Measurements from ENCODE around the gene REN.

- TF ChIP-seq, protein P1, sequence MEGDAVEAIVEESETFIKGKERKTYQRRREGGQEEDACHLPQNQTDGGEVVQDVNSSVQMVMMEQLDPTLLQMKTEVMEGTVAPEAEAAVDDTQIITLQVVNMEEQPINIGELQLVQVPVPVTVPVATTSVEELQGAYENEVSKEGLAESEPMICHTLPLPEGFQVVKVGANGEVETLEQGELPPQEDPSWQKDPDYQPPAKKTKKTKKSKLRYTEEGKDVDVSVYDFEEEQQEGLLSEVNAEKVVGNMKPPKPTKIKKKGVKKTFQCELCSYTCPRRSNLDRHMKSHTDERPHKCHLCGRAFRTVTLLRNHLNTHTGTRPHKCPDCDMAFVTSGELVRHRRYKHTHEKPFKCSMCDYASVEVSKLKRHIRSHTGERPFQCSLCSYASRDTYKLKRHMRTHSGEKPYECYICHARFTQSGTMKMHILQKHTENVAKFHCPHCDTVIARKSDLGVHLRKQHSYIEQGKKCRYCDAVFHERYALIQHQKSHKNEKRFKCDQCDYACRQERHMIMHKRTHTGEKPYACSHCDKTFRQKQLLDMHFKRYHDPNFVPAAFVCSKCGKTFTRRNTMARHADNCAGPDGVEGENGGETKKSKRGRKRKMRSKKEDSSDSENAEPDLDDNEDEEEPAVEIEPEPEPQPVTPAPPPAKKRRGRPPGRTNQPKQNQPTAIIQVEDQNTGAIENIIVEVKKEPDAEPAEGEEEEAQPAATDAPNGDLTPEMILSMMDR (conservative IDR thresholded peaks at IDR 0.05; ENCODE audit: low read depth in 2 of 2): no peak
- TF ChIP-seq EZH2phosphoT487 (IDR thresholded peaks at IDR 0.05; ENCODE audit: unreplicated experiment): no peak
- TF ChIP-seq EZH2 (IDR thresholded peaks at IDR 0.05; ENCODE audit: low read depth, unreplicated experiment): no peak
- no peak for TF ChIP-seq POLR2AphosphoS5 (IDR thresholded peaks at IDR 0.05; ENCODE audit: low read depth)
- TF ChIP-seq, protein P2, sequence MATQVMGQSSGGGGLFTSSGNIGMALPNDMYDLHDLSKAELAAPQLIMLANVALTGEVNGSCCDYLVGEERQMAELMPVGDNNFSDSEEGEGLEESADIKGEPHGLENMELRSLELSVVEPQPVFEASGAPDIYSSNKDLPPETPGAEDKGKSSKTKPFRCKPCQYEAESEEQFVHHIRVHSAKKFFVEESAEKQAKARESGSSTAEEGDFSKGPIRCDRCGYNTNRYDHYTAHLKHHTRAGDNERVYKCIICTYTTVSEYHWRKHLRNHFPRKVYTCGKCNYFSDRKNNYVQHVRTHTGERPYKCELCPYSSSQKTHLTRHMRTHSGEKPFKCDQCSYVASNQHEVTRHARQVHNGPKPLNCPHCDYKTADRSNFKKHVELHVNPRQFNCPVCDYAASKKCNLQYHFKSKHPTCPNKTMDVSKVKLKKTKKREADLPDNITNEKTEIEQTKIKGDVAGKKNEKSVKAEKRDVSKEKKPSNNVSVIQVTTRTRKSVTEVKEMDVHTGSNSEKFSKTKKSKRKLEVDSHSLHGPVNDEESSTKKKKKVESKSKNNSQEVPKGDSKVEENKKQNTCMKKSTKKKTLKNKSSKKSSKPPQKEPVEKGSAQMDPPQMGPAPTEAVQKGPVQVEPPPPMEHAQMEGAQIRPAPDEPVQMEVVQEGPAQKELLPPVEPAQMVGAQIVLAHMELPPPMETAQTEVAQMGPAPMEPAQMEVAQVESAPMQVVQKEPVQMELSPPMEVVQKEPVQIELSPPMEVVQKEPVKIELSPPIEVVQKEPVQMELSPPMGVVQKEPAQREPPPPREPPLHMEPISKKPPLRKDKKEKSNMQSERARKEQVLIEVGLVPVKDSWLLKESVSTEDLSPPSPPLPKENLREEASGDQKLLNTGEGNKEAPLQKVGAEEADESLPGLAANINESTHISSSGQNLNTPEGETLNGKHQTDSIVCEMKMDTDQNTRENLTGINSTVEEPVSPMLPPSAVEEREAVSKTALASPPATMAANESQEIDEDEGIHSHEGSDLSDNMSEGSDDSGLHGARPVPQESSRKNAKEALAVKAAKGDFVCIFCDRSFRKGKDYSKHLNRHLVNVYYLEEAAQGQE (IDR thresholded peaks at IDR 0.05; ENCODE audit: unreplicated experiment): no peak
- no peak for TF ChIP-seq ETS1 (IDR thresholded peaks at IDR 0.05)
- TF ChIP-seq NANOG (IDR thresholded peaks at IDR 0.05; ENCODE audit: borderline replicate concordance): no peak
- TF ChIP-seq STAT1 (IDR thresholded peaks at IDR 0.05; ENCODE audit: unreplicated experiment): no peak
- TF ChIP-seq CREB1 (CRISPR knock-in tag; IDR thresholded peaks at IDR 0.05; ENCODE audit: low read depth): no peak
- no peak for TF ChIP-seq JUNB (IDR thresholded peaks at IDR 0.05; ENCODE audit: unreplicated experiment)
- no peak for TF ChIP-seq ZNF114 (CRISPR knock-in tag; IDR thresholded peaks at IDR 0.05)
- TF ChIP-seq ZNF331 (CRISPR knock-in tag; IDR thresholded peaks at IDR 0.05; ENCODE audit: low read depth): no peak
- TF ChIP-seq, protein P3, sequence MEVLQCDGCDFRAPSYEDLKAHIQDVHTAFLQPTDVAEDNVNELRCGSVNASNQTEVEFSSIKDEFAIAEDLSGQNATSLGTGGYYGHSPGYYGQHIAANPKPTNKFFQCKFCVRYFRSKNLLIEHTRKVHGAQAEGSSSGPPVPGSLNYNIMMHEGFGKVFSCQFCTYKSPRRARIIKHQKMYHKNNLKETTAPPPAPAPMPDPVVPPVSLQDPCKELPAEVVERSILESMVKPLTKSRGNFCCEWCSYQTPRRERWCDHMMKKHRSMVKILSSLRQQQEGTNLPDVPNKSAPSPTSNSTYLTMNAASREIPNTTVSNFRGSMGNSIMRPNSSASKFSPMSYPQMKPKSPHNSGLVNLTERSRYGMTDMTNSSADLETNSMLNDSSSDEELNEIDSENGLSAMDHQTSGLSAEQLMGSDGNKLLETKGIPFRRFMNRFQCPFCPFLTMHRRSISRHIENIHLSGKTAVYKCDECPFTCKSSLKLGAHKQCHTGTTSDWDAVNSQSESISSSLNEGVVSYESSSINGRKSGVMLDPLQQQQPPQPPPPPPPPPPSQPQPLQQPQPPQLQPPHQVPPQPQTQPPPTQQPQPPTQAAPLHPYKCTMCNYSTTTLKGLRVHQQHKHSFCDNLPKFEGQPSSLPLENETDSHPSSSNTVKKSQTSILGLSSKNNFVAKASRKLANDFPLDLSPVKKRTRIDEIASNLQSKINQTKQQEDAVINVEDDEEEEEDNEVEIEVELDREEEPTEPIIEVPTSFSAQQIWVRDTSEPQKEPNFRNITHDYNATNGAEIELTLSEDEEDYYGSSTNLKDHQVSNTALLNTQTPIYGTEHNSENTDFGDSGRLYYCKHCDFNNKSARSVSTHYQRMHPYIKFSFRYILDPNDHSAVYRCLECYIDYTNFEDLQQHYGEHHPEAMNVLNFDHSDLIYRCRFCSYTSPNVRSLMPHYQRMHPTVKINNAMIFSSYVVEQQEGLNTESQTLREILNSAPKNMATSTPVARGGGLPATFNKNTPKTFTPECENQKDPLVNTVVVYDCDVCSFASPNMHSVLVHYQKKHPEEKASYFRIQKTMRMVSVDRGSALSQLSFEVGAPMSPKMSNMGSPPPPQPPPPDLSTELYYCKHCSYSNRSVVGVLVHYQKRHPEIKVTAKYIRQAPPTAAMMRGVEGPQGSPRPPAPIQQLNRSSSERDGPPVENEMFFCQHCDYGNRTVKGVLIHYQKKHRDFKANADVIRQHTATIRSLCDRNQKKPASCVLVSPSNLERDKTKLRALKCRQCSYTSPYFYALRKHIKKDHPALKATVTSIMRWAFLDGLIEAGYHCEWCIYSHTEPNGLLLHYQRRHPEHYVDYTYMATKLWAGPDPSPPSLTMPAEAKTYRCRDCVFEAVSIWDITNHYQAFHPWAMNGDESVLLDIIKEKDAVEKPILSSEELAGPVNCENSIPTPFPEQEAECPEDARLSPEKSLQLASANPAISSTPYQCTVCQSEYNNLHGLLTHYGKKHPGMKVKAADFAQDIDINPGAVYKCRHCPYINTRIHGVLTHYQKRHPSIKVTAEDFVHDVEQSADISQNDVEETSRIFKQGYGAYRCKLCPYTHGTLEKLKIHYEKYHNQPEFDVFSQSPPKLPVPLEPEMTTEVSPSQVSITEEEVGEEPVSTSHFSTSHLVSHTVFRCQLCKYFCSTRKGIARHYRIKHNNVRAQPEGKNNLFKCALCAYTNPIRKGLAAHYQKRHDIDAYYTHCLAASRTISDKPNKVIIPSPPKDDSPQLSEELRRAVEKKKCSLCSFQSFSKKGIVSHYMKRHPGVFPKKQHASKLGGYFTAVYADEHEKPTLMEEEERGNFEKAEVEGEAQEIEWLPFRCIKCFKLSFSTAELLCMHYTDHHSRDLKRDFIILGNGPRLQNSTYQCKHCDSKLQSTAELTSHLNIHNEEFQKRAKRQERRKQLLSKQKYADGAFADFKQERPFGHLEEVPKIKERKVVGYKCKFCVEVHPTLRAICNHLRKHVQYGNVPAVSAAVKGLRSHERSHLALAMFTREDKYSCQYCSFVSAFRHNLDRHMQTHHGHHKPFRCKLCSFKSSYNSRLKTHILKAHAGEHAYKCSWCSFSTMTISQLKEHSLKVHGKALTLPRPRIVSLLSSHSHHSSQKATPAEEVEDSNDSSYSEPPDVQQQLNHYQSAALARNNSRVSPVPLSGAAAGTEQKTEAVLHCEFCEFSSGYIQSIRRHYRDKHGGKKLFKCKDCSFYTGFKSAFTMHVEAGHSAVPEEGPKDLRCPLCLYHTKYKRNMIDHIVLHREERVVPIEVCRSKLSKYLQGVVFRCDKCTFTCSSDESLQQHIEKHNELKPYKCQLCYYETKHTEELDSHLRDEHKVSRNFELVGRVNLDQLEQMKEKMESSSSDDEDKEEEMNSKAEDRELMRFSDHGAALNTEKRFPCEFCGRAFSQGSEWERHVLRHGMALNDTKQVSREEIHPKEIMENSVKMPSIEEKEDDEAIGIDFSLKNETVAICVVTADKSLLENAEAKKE (CRISPR knock-in tag; IDR thresholded peaks at IDR 0.05): no peak
Measured at GRCh38 chr1:204130178-204130577, 36.0 kb downstream of the REN start.

Measured in GM23338 (cell line).